K562 (cell line): ENCODE results near the gene VGLL4. TPM values are rescaled to one million over a fixed set of nuclear protein-coding genes. Genes with fewer than 3 reads are reported as not detected.

ENCODE experiments used
- CBFA2T2 ChIP-seq: fragments of 450-650 bp; conservative IDR thresholded peaks from 2 replicates; pipeline ENCODE4 v1.6.1; 2017; ENCODE audit warnings: mild to moderate bottlenecking
- CEBPB ChIP-seq: fragments of 450-650 bp; IDR thresholded peaks from 2 replicates; pipeline ENCODE4 v1.6.1; 2016; ENCODE audit warnings: missing genetic modification characterization, missing compliant biosample characterization
- HOXB6 ChIP-seq: fragments of 250-450 bp; sonication (Bioruptor Pico); IDR thresholded peaks from 2 replicates; pipeline ENCODE4 v1.5.1; 2022; ENCODE audit warnings: mild to moderate bottlenecking, borderline replicate concordance
- MBD1 ChIP-seq: fragments of 250-450 bp; sonication (Bioruptor Pico); IDR thresholded peaks from 2 replicates; pipeline ENCODE4 v1.8.0; 2022; ENCODE audit warnings: inconsistent platforms
- MNT ChIP-seq, 2 experiments: fragments of 450-650 bp; conservative IDR thresholded peaks; 2 replicates each; pipeline ENCODE4 v1.6.1; 2017; ENCODE audit warnings: mild to moderate bottlenecking in 2 of 2, moderate library complexity in 2 of 2
- MTA2 ChIP-seq: fragments of 450-650 bp; IDR thresholded peaks from 2 replicates; pipeline ENCODE4 v1.6.1; 2016; ENCODE audit warnings: low read depth
- NONO ChIP-seq, 2 experiments: fragments of 200-400 bp in 1 of 2; fragments of 450-650 bp in 1 of 2; formaldehyde crosslinking in 1 of 2; IDR thresholded peaks; 2 replicates each; pipeline ENCODE4 v1.6.1; 2017; ENCODE audit warnings: low read depth in 2 of 2, mild to moderate bottlenecking in 2 of 2, moderate library complexity in 2 of 2, low read length in 1 of 2
- PHF20 ChIP-seq: fragments of 450-650 bp; IDR thresholded peaks from 2 replicates; pipeline ENCODE4 v1.6.1; 2018; ENCODE audit not compliant: partially characterized antibody
- POLR2G ChIP-seq: fragments of 200-400 bp; formaldehyde crosslinking; IDR thresholded peaks from 2 replicates; pipeline ENCODE4 v1.6.1; 2017; ENCODE audit warnings: low read depth, mild to moderate bottlenecking, antibody characterized with exemption, low read length, moderate library complexity
- SLC30A9 ChIP-seq: fragments of 250-450 bp; sonication (Bioruptor Pico); IDR thresholded peaks from 2 replicates; pipeline ENCODE4 v1.8.0; 2022; ENCODE audit warnings: mild to moderate bottlenecking, moderate library complexity
- SMARCC2 ChIP-seq: fragments of 450-650 bp; IDR thresholded peaks from 2 replicates; pipeline ENCODE4 v1.6.1; 2017; ENCODE audit warnings: antibody characterized with exemption, moderate library complexity, mild to moderate bottlenecking, low read depth
- SPI1 ChIP-seq: IDR thresholded peaks from 2 replicates; pipeline ENCODE4 v1.6.1; 2011; ENCODE audit warnings: low read depth, low read length, control low read depth, borderline replicate concordance
- SREBF1 ChIP-seq: fragments of 150-350 bp; IDR thresholded peaks from 2 replicates; pipeline ENCODE4 v1.6.1; 2014; ENCODE audit warnings: antibody characterized with exemption, low read depth, low read length, borderline replicate concordance
- TBP ChIP-seq: optimal IDR thresholded peaks from 2 replicates; pipeline ENCODE3; 2011; ENCODE audit warnings: low read depth, low read length, improper control_type of control experiment
- TEAD4 ChIP-seq, 2 experiments: sonication (generic) in 1 of 2; formaldehyde crosslinking in 1 of 2; IDR thresholded peaks; 2 replicates each; pipeline versions ENCODE4 v1.6.1 to v1.8.0; 2012 to 2022; ENCODE audit warnings: borderline replicate concordance in 1 of 2, inconsistent platforms in 1 of 2, low read length in 1 of 2, mild to moderate bottlenecking in 1 of 2, missing genetic modification reagents in 1 of 2
- THRA ChIP-seq: fragments of 450-650 bp; IDR thresholded peaks from 2 replicates; pipeline ENCODE4 v1.6.1; 2017; ENCODE audit warnings: mild to moderate bottlenecking, moderate library complexity
- TOE1 ChIP-seq, 2 experiments: fragments of 450-650 bp in 1 of 2; sonication (generic) in 1 of 2; formaldehyde crosslinking in 1 of 2; IDR thresholded peaks; 2 replicates each; pipeline versions ENCODE4 v1.7.1 to v1.8.0; 2016 to 2022; ENCODE audit warnings: borderline replicate concordance in 2 of 2, mild to moderate bottlenecking in 2 of 2, antibody characterized with exemption in 1 of 2, inconsistent platforms in 1 of 2, low read depth in 1 of 2, missing genetic modification reagents in 1 of 2, moderate library complexity in 1 of 2
- ZBTB34 ChIP-seq: fragments of 250-450 bp; sonication (Bioruptor Pico); IDR thresholded peaks from 2 replicates; pipeline ENCODE4 v1.8.0; 2021; ENCODE audit warnings: mild to moderate bottlenecking, moderate library complexity
- ZC3H4 ChIP-seq: sonication (generic); formaldehyde crosslinking; IDR thresholded peaks from 2 replicates; pipeline ENCODE4 v1.9.0; 2021; ENCODE audit warnings: missing genetic modification reagents, borderline replicate concordance
- ZNF197 ChIP-seq: fragments of 200-800 bp; sonication (Bioruptor generic); IDR thresholded peaks from 2 replicates; pipeline ENCODE4 v1.6.1; 2016; ENCODE audit warnings: low read depth, missing genetic modification characterization, missing compliant biosample characterization
- ZNF384 ChIP-seq: IDR thresholded peaks from 2 replicates; pipeline ENCODE4 v1.6.1; 2012; ENCODE audit warnings: low read depth, low read length, improper control_type of control experiment
- polyA plus RNA-seq, 8 experiments: library from polyadenylated mRNA; depleted of rRNA in 4 of 8; stranded (reverse) in 5 of 8; unstranded in 3 of 8; fragments of >200 nt; fragmentation: Nextera tagmentation in 2 of 8; fragmentation: Illumina TruSeq in 1 of 8; extraction: Ambion mirVana in 2 of 8; extraction: Trizol in 1 of 8; gene quantifications; 2 replicates each; pipeline versions ENCODE4 v1.2.1 to v1.2.3, GENCODE V29; 2011 to 2014; ENCODE audit warnings: inconsistent platforms in 1 of 8, missing spikeins in 1 of 8
- total RNA-seq, 7 experiments: library from RNA; depleted of rRNA in 6 of 7; stranded (reverse); fragments of >200 nt in 6 of 7; fragmentation: Illumina TruSeq in 2 of 7; extraction: Trizol in 2 of 7; gene quantifications; 2 replicates each; pipeline versions ENCODE4 v1.2.1 to v1.2.3, GENCODE V29; 2011 to 2021; ENCODE audit warnings: low replicate concordance in 1 of 7

Gene VGLL4
- total and polyA plus RNA-seq, 9 of the 15 experiments (the other 6 are each of a cell fraction or from before 2014, with no cell fraction given): 0.27 to 10.9 (median 8.6) TPM

- TF ChIP-seq TEAD4 (IDR thresholded peaks at IDR 0.05; ENCODE audit: low read length) (peak; percentile 31; the same call in 1 of the 2 replicates), TEAD4 (CRISPR knock-in tag; IDR thresholded peaks at IDR 0.05; ENCODE audit: borderline replicate concordance) (no peak), ZNF384 (no peak), PHF20 (no peak), ZNF197 (CRISPR knock-in tag) (no peak), MBD1 (CRISPR knock-in tag) (no peak), ZBTB34 (CRISPR knock-in tag) (no peak), THRA (no peak), SMARCC2 (no peak), NONO (IDR thresholded peaks at IDR 0.05; ENCODE audit: low read depth in 2 of 2, low read length in 1 of 2) (no peak), CEBPB (tag) (0 out of 2 replicates have a peak, but pooled peaks have one; percentile 21), TBP (no peak), MNT (conservative IDR thresholded peaks at IDR 0.05) (peak in 1 of 2 experiments; percentile 53; a peak in 2 of 4 replicates), ZC3H4 (CRISPR knock-in tag) (no peak), SLC30A9 (CRISPR knock-in tag) (no peak), POLR2G (no peak), SPI1 (no peak), HOXB6 (CRISPR knock-in tag) (no peak), SREBF1 (no peak), MTA2 (no peak), CBFA2T2 (no peak), TOE1 (IDR thresholded peaks at IDR 0.05; ENCODE audit: borderline replicate concordance) (no peak), TOE1 (CRISPR knock-in tag; IDR thresholded peaks at IDR 0.05; ENCODE audit: borderline replicate concordance, low read depth) (no peak)
These were observed 39.4 kb downstream of the VGLL4 start (continued) for GRCh38 chr3:11604139-11604892.
